Neural cell (in vitro differentiated cells): Measurements from ENCODE around the gene TRIM24. TPM values are rescaled to one million over a fixed set of nuclear protein-coding genes. Genes with fewer than 3 reads are reported as not detected.

Experiments
- H2AFZ ChIP-seq: fragments of 200-600, 300-800 bp; sonication (generic), shearing (Covaris generic); 2 replicates; pipeline ENCODE4 v1.6.0; 2014; ENCODE audit warnings: low read depth, mild to moderate bottlenecking, antibody characterized with exemption, low read length, moderate library complexity
- H3F3A ChIP-seq: fragments of 200-600 bp; shearing (Covaris generic); 2 replicates; pipeline ENCODE4 v1.6.1; 2016; ENCODE audit warnings: mild to moderate bottlenecking, moderate library complexity, mixed read lengths, antibody characterized with exemption, low read length; ENCODE audit not compliant: insufficient read depth, poor library complexity, severe bottlenecking
- H3K27ac ChIP-seq: fragments of 200-600, 300-800 bp; sonication (generic), shearing (Covaris generic); 2 replicates; pipeline ENCODE4 v1.5.1; 2014; ENCODE audit warnings: mild to moderate bottlenecking, low read length, moderate library complexity
- H3K27me3 ChIP-seq: fragments of 300-800, 200-600 bp; sonication (generic), shearing (Covaris generic); 2 replicates; pipeline ENCODE4 v1.6.0; 2014; ENCODE audit warnings: mild to moderate bottlenecking, low read depth, low read length, moderate library complexity; ENCODE audit not compliant: insufficient read depth
- H3K36me3 ChIP-seq: fragments of 300-800, 200-600 bp; sonication (generic), shearing (Covaris generic); 2 replicates; pipeline ENCODE4 v1.5.1; 2014; ENCODE audit warnings: mild to moderate bottlenecking, antibody characterized with exemption, low read length, moderate library complexity; ENCODE audit not compliant: insufficient read depth
- H3K4me2 ChIP-seq: fragments of 300-800, 200-600 bp; sonication (generic), shearing (Covaris generic); 2 replicates; pipeline ENCODE4 v1.6.0; 2014; ENCODE audit warnings: mild to moderate bottlenecking, low read length
- H3K4me3 ChIP-seq: fragments of 300-800, 200-600 bp; sonication (generic), shearing (Covaris generic); 2 replicates; pipeline ENCODE4 v1.5.1; 2014; ENCODE audit warnings: mild to moderate bottlenecking, low read length, moderate library complexity
- H3K79me2 ChIP-seq: fragments of 200-600 bp; shearing (Covaris generic); replicated peaks from 2 replicates; pipeline ENCODE4 v1.6.0; 2014; ENCODE audit warnings: mild to moderate bottlenecking, low read length, moderate library complexity; ENCODE audit not compliant: insufficient read depth
- H3K9ac ChIP-seq: fragments of 300-800, 200-600 bp; sonication (generic), shearing (Covaris generic); 2 replicates; pipeline ENCODE4 v1.6.1; 2016; ENCODE audit warnings: mild to moderate bottlenecking, low read length, mixed read lengths
- H3K9me2 ChIP-seq: fragments of 200-600 bp; shearing (Covaris generic); 2 replicates; pipeline ENCODE4 v1.6.1; 2016; ENCODE audit warnings: mild to moderate bottlenecking, low read length, mixed read lengths; ENCODE audit not compliant: insufficient read depth
- H3K9me3 ChIP-seq: fragments of 200-600, 300-800 bp; sonication (generic), shearing (Covaris generic); 2 replicates; pipeline ENCODE4 v1.6.1; 2016; ENCODE audit warnings: mild to moderate bottlenecking, mixed run types, low read length, moderate library complexity, mixed read lengths
- H4K20me1 ChIP-seq: fragments of 200-600 bp; shearing (Covaris generic); 2 replicates; pipeline ENCODE4 v1.6.1; 2016; ENCODE audit warnings: mild to moderate bottlenecking, mixed run types; ENCODE audit not compliant: insufficient read depth
- CTCF ChIP-seq: fragments of 450-650 bp; IDR thresholded peaks from 2 replicates; pipeline ENCODE4 v1.5.1; 2014; ENCODE audit warnings: antibody characterized with exemption, mild to moderate bottlenecking, moderate library complexity; ENCODE audit not compliant: poor library complexity, severe bottlenecking
- EP300 ChIP-seq: fragments of 450-650 bp; conservative IDR thresholded peaks from 2 replicates; pipeline ENCODE4 v1.6.1; 2014; ENCODE audit warnings: antibody characterized with exemption, mild to moderate bottlenecking, moderate library complexity; ENCODE audit not compliant: poor library complexity, severe bottlenecking
- EZH2 ChIP-seq: fragments of 200-600, 300-800 bp; shearing (Covaris generic), sonication (generic); IDR thresholded peaks from 2 replicates; pipeline ENCODE4 v1.6.1; 2014; ENCODE audit warnings: antibody characterized with exemption, low read length, borderline replicate concordance, mild to moderate bottlenecking; ENCODE audit not compliant: insufficient read depth, poor library complexity, severe bottlenecking
- MXI1 ChIP-seq: fragments of 450-650 bp; conservative IDR thresholded peaks from 2 replicates; pipeline ENCODE4 v1.6.1; 2014; ENCODE audit warnings: antibody characterized with exemption, mild to moderate bottlenecking; ENCODE audit not compliant: poor library complexity, severe bottlenecking
- POLR2AphosphoS5 ChIP-seq: IDR thresholded peaks from 2 replicates; pipeline ENCODE4 v1.6.1; 2012
- RAD21 ChIP-seq: fragments of 450-650 bp; conservative IDR thresholded peaks from 2 replicates; pipeline ENCODE4 v1.6.1; 2014; ENCODE audit warnings: antibody characterized with exemption, mild to moderate bottlenecking, moderate library complexity
- REST ChIP-seq: IDR thresholded peaks from 2 replicates; pipeline ENCODE4 v1.6.1; 2012; ENCODE audit warnings: borderline replicate concordance
- SMC3 ChIP-seq: fragments of 450-650 bp; conservative IDR thresholded peaks from 2 replicates; pipeline ENCODE4 v1.6.1; 2014; ENCODE audit warnings: antibody characterized with exemption, mild to moderate bottlenecking, moderate library complexity; ENCODE audit not compliant: poor library complexity
- TAF1 ChIP-seq: IDR thresholded peaks from 2 replicates; pipeline ENCODE4 v1.6.1; 2012; ENCODE audit warnings: low read depth
- polyA plus RNA-seq: library from polyadenylated mRNA; depleted of rRNA; stranded (reverse); fragments of >200 nt; gene quantifications from 2 replicates; pipeline ENCODE4 v1.2.3, GENCODE V29; 2014

The TRIM24 gene
- polyA plus RNA-seq, 1 donor from 2014 or later, result 47.1 TPM

GRCh38 chr7:138546064-138546619, 86.1 kb downstream of the TRIM24 start:
- no peaks in the 10 kb centered on the region for H3K27me3 ChIP-seq
- H3K9me2 ChIP-seq, result no peaks in the 10 kb centered on the region
- peaks cover 16% of the 10 kb centered on the region for H3K79me2 ChIP-seq
- H3K9me3 ChIP-seq, result no peaks in the 10 kb centered on the region
- no peak overlapping the region for H2AFZ ChIP-seq
- TF ChIP-seq SMC3 (no peak), EP300 (no peak), REST (no peak), POLR2AphosphoS5 (no peak), MXI1 (no peak), TAF1 (no peak), EZH2 (no peak), CTCF (no peak), RAD21 (no peak)
- H3K9ac ChIP-seq, result no peak overlapping the region
- H3K36me3 ChIP-seq, result peaks cover 23% of the 10 kb centered on the region
- no peaks in the 10 kb centered on the region for H3F3A ChIP-seq
- H3K4me2 ChIP-seq, result no peak overlapping the region
- H3K4me3 ChIP-seq, result no peak overlapping the region
- H4K20me1 ChIP-seq, result no peaks in the 10 kb centered on the region
- no peak overlapping the region for H3K27ac ChIP-seq

- Histone ChIP-seq H3F3A (no peaks in the 10 kb centered on the region), H3K36me3 (peaks cover 16% of the 10 kb centered on the region), H3K9me2 (no peaks in the 10 kb centered on the region), H3K4me3 (no peak overlapping the region), H2AFZ (no peak overlapping the region), H3K9me3 (no peaks in the 10 kb centered on the region), H3K79me2 (peaks cover 16% of the 10 kb centered on the region), H3K27ac (no peak overlapping the region), H3K9ac (no peak overlapping the region), H3K27me3 (no peaks in the 10 kb centered on the region), H4K20me1 (no peaks in the 10 kb centered on the region), H3K4me2 (no peak overlapping the region)
- no peak for TF ChIP-seq EP300
Measured at GRCh38 chr7:138546829-138547228, 86.8 kb downstream of the TRIM24 start.
